C1 segment of cervical spinal cord (tissue), 14 donors: ENCODE results near the gene TOGARAM1.
"Not testable (repeated sequence)": the region's sequence is repeated elsewhere in the genome, so short reads cannot be mapped to it uniquely, and the experiment has no call there.

ENCODE experiments used
- DNase-seq, 14 donors: peaks; one replicate each; lab custom pipeline; 2025; lab: John Stamatoyannopoulos, UW

TOGARAM1 gene

GRCh38 chr14:45038865-45039264 lies 76.9 kb downstream of the TOGARAM1 start:
- no peak for DNase-seq

- DNase-seq = no peak
Observed at GRCh38 chr14:45039390-45039789, 77.4 kb downstream of the TOGARAM1 start.

- no peak for DNase-seq
Observed at GRCh38 chr14:45041641-45042040, 79.7 kb downstream of the TOGARAM1 start.

GRCh38 chr14:45044638-45045037 lies 82.6 kb downstream of the TOGARAM1 start:
- DNase-seq = no peak

GRCh38 chr14:45048385-45048784 lies 86.4 kb downstream of the TOGARAM1 start:
- no peak for DNase-seq

GRCh38 chr14:45051180-45051579 lies 89.2 kb downstream of the TOGARAM1 start:
- DNase-seq = no peak

GRCh38 chr14:45051896-45052295 lies 89.9 kb downstream of the TOGARAM1 start:
- no peak for DNase-seq

GRCh38 chr14:45057349-45057748 lies 95.4 kb downstream of the TOGARAM1 start:
- DNase-seq = no peak

GRCh38 chr14:45057881-45058364 lies 95.9 kb downstream of the TOGARAM1 start:
- no peak for DNase-seq

GRCh38 chr14:45060551-45060950 lies 98.6 kb downstream of the TOGARAM1 start:
- DNase-seq = no peak

- DNase-seq = no peak
Observed at GRCh38 chr14:45065540-45065939, 103.5 kb downstream of the TOGARAM1 start.

GRCh38 chr14:45065956-45066355 lies 104.0 kb downstream of the TOGARAM1 start:
- no peak for DNase-seq

GRCh38 chr14:45066667-45067066 lies 104.7 kb downstream of the TOGARAM1 start:
- DNase-seq = no peak

GRCh38 chr14:45068396-45068795 lies 106.4 kb downstream of the TOGARAM1 start:
- no peak for DNase-seq

GRCh38 chr14:45070215-45070614 lies 108.2 kb downstream of the TOGARAM1 start:
- no peak for DNase-seq

- DNase-seq = no peak
Observed at GRCh38 chr14:45072126-45072525, 110.1 kb downstream of the TOGARAM1 start.

GRCh38 chr14:45073231-45073879 lies 111.4 kb downstream of the TOGARAM1 start:
- no peak for DNase-seq

GRCh38 chr14:45078323-45078722 lies 116.3 kb downstream of the TOGARAM1 start:
- DNase-seq = no peak

- not testable (repeated sequence) for DNase-seq
Observed at GRCh38 chr14:45080416-45080968, 118.5 kb downstream of the TOGARAM1 start.

GRCh38 chr14:45081096-45081495 lies 119.1 kb downstream of the TOGARAM1 start:
- not testable (repeated sequence) for DNase-seq

GRCh38 chr14:45082420-45082819 lies 120.4 kb downstream of the TOGARAM1 start:
- no peak for DNase-seq

- no peak for DNase-seq
Observed at GRCh38 chr14:45083617-45083975, 121.6 kb downstream of the TOGARAM1 start.

GRCh38 chr14:45083976-45084722 lies 122.2 kb downstream of the TOGARAM1 start, which contains the start of gene PRPF39:
PRPF39 (plus strand) TSS chr14:45084116; CDS start chr14:45095240, 11,124 bp downstream.
- DNase-seq = peak; percentile 71 to 97 (median 90)
